ENCODE results near the gene TEX52.

DNA sequence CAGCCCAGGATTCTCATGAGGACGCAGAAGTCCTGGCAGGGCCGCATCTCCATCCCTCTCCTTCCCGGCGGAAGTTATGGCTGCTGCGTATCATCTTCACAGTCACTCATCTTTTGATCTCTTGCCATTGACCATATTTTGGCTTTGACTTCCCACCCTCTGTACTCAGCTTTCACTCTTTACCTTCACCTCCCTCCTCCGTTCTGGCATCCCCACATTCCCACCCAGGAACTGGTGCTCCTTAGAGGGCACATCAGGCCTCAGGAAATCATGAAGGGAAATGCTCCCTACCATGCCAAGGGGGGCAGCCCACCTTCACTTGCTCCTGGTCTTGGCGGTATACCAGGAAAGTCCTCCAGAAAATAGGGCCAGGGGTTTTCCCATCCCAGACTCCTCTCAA lies 1.3 kb downstream of the TEX52 start:
- TF ChIP-seq, protein P1, sequence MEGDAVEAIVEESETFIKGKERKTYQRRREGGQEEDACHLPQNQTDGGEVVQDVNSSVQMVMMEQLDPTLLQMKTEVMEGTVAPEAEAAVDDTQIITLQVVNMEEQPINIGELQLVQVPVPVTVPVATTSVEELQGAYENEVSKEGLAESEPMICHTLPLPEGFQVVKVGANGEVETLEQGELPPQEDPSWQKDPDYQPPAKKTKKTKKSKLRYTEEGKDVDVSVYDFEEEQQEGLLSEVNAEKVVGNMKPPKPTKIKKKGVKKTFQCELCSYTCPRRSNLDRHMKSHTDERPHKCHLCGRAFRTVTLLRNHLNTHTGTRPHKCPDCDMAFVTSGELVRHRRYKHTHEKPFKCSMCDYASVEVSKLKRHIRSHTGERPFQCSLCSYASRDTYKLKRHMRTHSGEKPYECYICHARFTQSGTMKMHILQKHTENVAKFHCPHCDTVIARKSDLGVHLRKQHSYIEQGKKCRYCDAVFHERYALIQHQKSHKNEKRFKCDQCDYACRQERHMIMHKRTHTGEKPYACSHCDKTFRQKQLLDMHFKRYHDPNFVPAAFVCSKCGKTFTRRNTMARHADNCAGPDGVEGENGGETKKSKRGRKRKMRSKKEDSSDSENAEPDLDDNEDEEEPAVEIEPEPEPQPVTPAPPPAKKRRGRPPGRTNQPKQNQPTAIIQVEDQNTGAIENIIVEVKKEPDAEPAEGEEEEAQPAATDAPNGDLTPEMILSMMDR (IDR thresholded peaks at IDR 0.05; ENCODE audit: insufficient read depth, low read length, poor library complexity, severe bottlenecking) = no peak
- TF ChIP-seq EZH2phosphoT487 (conservative IDR thresholded peaks at IDR 0.05; ENCODE audit: low read length) = no peak
